EL (cell line): ENCODE data around the gene VDAC1.
"Not testable (repeated sequence)": the region's sequence is repeated elsewhere in the genome, so short reads cannot be mapped to it uniquely, and the experiment has no call there.

Source experiments
- DNase-seq: peaks from one replicate; pipeline ENCODE4 v3.0.0-alpha.2; 2016

Gene VDAC1

GRCh38 chr5:133938039-133938821 lies 66.5 kb downstream of the VDAC1 start:
- no peak for DNase-seq

DNA sequence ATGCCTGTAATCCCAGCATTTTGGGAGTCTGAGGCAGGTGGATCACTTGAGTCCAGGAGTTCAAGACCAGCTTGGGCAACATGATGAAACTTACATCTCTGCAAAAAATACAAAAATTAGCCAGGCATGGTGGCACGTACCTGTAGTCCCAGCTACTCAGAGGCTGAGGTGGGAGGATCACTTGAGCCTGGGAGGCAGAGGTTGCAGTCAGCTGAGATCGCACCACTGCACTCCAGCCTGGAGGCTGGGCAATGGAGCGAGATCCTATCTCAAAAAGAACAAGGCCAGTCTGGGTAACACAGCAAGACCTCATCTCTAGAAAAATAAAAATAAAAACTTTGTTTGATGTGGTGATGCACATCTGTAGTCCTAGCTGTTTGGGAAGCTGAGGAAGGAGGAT lies 67.1 kb downstream of the VDAC1 start:
- DNase-seq = not testable (repeated sequence)

GRCh38 chr5:133936651-133937015 lies 68.1 kb downstream of the VDAC1 start:
- no peak for DNase-seq

DNA sequence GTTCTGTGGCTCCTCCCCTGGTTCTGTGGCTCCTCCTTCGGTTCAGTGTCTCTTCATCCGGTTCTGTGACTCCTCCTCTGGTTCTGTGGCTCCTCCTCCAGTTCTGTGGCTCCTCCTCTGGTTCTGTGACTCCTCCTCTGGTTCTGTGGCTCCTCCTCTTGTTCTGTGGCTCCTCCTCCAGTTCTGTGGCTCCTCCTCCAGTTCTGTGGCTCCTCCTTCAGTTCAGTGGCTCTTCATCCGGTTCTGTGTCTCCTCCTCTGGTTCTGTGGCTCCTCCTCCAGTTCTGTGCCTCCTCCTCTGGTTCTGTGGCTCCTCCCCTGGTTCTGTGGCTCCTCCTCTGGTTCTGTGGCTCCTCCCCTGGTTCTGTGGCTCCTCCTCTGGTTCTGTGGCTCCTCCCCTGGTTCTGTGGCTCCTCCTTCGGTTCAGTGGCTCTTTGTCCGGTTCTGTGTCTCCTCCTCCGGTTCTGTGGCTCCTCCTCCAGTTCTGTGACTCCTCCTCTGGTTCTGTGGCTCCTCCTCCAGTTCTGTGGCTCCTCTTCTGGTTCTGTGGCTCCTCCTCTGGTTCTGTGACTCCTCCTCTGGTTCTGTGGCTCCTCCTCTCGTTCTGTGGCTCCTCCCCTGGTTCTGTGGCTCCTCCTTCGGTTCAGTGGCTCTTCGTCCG lies 68.7 kb downstream of the VDAC1 start:
- DNase-seq = not testable (repeated sequence)

GRCh38 chr5:133935667-133935940 lies 69.2 kb downstream of the VDAC1 start:
- DNase-seq = no peak

- DNase-seq = no peak
These were observed 69.7 kb downstream of the VDAC1 start for GRCh38 chr5:133934822-133935666.

GRCh38 chr5:133934311-133934710 lies 70.5 kb downstream of the VDAC1 start:
- DNase-seq = no peak

- no peak for DNase-seq
These were observed 71.0 kb downstream of the VDAC1 start for GRCh38 chr5:133933670-133934295.

DNA sequence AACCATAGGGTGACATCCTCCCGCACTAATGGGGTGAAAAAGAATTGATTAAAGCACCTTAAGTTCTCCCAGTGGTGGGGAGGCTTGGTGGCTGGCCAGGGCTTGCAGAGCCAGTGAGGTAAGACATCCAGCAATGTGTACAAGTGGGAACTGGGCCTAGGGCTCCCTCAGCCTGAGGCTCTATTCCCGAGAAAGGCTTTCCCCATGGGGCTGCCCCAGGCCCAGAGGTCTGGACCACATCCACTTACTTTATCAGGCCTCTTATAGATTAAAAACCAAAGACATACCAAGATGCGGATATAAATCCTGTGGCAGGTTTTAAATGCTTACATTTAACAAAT lies 71.6 kb downstream of the VDAC1 start:
- no peak for DNase-seq

DNA sequence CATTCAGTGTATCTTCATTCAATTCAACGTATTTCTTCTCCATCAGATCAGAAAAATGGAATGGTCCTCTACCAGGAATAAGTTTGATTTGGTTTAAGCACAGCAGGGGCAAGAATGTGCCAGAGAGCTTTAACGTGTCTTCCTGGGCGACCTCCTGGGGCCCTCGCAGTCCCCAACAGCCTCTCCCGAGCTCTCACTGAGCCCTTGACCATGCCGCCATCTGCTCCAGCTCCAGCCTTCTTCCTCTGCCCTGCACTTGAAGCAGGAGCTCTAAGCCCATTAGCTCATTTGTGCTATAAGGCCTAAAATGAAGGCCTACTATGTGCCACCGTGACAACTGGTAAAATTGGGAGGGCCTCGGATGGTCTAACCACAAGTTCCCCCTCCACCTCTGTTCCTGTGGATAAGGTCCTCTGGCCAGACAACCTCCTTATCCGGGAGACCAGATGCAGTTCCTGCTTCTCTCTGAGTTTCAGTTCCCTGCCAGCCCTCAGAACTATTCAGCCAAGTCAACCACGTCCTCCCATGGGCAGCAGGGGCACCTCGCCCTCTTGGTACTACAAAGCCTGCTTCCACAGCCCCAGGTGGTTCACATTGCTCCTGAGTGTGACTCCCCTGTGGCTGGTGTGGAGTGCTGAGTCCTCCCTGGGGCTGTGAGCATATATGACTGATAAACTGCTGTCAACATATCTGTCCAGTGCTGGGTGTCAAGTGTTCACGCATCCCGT lies 72.2 kb downstream of the VDAC1 start:
- no peak for DNase-seq

GRCh38 chr5:133931546-133931945 lies 73.2 kb downstream of the VDAC1 start:
- no peak for DNase-seq

GRCh38 chr5:133930813-133931090 lies 74.0 kb downstream of the VDAC1 start:
- no peak for DNase-seq

DNA sequence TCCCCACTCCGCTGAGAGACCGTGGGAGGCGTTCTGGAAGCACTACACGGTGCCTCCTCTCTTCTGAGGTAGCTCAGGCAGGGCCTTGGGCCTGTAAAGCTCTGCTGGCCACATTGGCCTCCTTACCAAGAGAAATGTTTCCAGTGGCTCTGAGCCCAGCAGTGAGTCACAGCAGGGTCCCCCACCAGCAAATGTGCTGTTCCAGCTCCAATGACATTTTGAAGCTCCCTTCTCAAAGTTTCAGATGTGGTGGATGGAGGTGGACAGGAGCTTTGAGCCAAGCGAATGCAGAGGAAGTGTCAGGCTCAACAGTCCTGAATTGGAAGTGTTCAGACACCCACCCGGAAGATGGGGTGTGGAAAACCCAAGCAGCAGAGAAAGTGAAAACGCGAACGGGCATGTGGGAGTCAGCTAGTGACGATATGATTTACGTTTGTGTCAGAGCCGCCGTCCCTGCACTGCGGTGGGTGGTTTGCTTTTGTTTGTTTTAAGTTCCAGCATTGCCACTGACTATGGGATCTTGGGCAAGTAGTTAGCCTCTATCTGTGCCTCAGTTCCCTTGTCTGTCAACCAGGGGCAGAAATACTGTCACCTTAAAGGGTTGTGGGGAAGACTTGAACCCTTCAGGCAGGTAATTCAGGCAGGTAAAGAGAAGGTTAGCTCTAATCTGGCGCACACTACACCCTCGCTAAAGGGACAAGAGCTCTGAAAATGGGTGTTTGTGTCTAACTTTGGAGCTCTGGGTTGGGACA lies 74.5 kb downstream of the VDAC1 start:
- peak; percentile 49 for DNase-seq

DNA sequence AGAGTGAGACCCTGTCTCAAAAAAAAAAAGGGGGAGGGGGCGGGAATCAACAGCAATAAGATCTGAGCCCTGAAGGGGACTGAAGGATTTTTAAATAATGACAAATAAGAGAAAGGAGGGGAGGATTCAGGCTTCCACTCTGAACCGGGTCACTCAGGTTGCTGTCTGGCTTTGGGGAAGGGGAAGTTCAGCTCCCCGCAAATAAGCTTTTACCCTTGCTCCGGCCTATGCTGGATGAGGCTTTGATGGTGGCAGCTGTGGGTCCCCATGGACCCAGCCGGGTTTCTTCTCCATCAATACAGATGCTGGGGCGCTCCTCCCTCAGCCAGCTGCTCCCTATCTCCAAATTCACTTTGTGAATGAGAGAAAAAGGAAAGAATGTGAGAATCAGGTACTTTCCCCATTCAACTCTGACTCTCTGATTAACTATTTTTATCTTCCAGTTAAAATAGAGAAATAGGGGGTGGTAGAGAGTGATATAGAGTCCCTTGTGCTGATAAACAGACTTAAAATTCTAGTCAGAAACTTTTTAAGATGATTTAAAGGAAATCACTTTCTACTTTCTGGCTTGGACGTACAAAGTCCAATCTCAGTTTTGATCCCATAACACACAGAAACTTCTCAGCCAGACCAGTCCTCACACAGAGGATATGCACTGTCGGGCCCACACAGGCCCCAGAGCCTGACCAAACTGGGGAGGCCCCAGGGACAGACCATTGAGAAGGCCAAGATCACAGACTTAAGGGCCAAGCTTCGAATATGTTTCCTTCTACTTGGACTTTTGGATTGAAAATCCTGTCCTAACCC lies 76.0 kb downstream of the VDAC1 start:
- no peak for DNase-seq

DNA sequence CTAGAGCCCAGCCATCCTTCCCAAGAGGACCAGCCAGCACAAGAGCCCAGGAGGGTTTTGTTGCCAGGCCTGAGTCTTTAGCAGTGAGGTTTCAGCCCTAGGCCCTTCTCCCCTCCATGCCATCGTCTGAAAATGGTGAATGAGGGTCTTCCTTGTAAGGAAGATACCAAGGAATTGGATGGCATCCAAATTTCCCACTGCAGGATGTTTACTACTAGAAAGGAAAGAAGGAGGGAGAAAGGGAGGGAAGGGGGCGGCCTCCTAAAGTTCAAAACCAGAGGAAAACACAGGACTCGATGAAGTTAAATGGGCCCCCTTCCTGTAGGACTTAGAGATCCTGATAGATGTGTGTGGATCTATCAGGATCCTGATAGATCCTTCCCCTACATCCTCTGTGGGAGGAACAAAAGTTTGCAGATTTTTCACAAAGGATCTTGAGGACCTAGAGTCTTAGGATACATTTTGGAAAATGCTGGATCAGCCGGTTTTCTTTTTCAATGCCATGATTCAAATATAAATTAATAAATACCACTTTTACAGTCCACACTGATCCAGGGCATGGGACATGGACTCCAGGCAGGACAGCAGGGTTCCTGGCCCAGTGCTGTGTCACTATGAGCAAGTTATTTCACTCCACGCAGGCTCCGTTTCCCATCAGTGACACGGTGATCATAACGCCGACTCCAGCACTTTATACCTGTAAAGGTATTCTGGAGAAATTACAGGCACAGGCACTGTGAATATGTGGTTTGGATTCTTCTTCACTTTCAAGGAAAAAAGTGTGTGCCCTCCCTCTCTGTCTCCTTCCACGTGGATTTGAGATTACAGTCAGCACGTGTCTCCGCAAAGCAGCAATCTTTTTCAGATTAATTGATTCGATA lies 77.2 kb downstream of the VDAC1 start:
- peak; percentile 20 for DNase-seq

DNA sequence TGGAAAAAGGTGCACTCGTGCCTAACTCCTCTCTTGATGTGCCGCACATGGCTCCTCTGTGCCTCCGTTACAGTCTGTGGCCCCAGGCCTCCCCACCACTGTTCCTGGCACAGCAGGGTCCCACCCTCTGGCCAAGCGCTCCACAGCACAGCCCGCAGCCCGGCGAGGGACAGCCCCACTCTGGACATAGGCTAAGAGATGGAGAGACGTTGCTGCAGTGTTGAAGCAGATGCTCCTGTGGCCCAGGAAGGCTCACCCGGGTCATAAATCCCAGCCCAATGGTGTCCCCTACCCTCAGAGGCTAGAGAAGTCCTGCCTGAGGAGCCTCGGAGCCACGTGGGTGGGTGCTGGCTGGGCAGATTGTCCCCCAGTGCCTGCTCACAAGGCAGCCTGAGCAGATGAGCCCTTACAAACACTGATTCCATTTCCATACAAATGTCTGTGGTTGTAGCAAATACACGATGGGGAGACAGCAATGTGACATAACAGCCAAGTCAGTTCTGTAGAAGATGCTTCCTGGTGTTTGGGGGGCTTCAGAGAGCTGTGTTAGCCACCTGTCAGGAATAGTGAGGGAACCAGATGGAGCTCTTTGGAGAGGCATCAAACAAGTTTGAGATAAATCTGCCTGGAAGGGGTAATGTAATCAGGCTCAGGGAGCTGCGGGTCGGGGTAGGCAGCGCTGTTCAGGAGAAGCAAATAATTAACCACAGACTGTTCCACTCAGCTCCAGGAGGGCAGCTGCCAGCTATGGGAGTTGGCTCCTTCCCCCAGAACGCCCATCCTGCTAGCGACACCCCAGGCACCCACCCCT lies 78.1 kb downstream of the VDAC1 start:
- DNase-seq = no peak

DNA sequence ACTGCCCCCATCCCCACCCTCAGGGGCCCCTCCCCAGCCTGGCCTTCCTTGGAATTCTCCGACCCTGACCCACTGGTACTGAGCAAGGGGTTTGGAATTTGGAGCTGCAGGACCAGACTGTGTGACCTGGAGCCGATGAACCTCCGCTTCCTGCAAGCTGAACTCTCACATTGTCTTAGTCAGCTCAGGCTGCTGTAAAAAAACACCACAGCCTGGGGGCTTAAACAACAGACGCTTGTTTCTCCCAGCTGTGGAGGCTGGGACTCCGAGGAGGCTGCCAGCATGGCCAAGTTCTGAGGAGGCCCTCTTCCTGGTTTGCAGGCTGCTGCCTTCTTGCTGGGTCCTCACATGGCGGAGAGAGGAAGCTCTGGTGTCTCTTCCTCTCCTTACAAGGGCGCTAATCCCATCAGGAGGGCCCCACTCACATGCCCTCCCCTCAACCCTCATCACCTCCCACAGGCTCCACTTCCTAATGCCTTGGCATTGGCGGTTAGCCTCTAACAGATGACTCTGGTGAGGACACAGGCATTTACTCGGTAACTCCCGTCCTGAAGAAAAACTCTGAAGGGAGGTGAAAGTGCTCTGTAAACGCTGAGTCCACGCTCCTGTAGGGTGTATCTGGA lies 78.8 kb downstream of the VDAC1 start:
- DNase-seq = peak; percentile 79

- no peak for DNase-seq
These were observed 79.5 kb downstream of the VDAC1 start for GRCh38 chr5:133925269-133925668.
